Uterus (tissue), 2 donors: ENCODE data around the gene CNDP2.

Experiments used
- CTCF ChIP-seq, 4 experiments: fragments of 200-600 bp in 2 of 4; fragments of 450-650 bp in 2 of 4; sonication (generic) in 2 of 4; IDR thresholded peaks; one replicate each; pipeline ENCODE4 v1.5.1; 2016 to 2019; ENCODE audit warnings: antibody characterized with exemption in 4 of 4, mild to moderate bottlenecking in 2 of 4, moderate library complexity in 1 of 4
- POLR2A ChIP-seq, 2 donors: fragments of 450-650 bp; IDR thresholded peaks; one replicate each; pipeline ENCODE4 v1.6.1; 2016; ENCODE audit warnings: antibody characterized with exemption in 2 of 2, mild to moderate bottlenecking in 1 of 2, moderate library complexity in 1 of 2

DNA sequence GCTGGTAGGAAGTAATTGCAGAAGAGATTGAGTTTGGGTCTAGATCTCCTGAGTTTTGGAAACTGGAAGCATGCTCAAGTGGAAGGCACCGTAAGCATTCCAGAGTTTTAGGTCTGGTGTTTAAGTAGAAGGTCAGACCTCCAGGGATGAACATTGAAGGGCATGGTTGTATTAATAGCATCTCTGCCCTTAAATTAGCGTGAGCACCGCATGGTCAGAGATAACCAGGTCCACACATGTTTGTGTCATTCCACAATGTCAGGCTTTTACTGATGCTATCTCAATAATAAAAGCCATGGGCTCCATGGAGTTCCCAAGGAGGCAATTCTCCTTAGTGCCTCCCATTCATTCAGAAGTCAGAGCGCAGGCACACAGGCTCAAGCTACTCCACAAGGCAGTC, 73.2 kb downstream of the CNDP2 start:
- TF ChIP-seq CTCF (IDR thresholded peaks at IDR 0.05) (no peak), POLR2A (IDR thresholded peaks at IDR 0.05) (no peak)
